Coronary artery (tissue), 2 donors: ENCODE measurements around the gene CMIP.

ENCODE experiments used
- DNase-seq: peaks from one replicate; pipeline ENCODE4 v3.0.0-alpha.2; 2017; ENCODE audit warnings: low spot score
- H3K27ac ChIP-seq, 2 donors: fragments of 200-600 bp; sonication (generic); one replicate each; pipeline ENCODE4 v1.5.1; 2016 to 2019
- H3K4me3 ChIP-seq: fragments of 200-600 bp; sonication (generic); 2 replicates; pipeline ENCODE4 v1.5.1; 2016; ENCODE audit warnings: mild to moderate bottlenecking, moderate library complexity
- CTCF ChIP-seq: fragments of 200-600 bp; sonication (generic); IDR thresholded peaks from one replicate; pipeline ENCODE4 v1.5.1; 2019; ENCODE audit warnings: antibody characterized with exemption

The CMIP gene

GRCh38 chr16:81436386-81436785 is 8.2 kb upstream of the CMIP start:
- no peak overlapping the region for H3K4me3 ChIP-seq
- no peak for DNase-seq
- H3K27ac ChIP-seq = no peak overlapping the region
- TF ChIP-seq CTCF = no peak

GRCh38 chr16:81437865-81438264 is 6.7 kb upstream of the CMIP start:
- no peak for DNase-seq
- TF ChIP-seq CTCF = no peak
- H3K4me3 ChIP-seq = no peak overlapping the region
- peak overlapping the region in 1 of 2 donors; percentile 11 for H3K27ac ChIP-seq

- no peak for TF ChIP-seq CTCF
- no peak overlapping the region for H3K4me3 ChIP-seq
- H3K27ac ChIP-seq = no peak overlapping the region
- DNase-seq = no peak
Observed at GRCh38 chr16:81440888-81441761, 3.5 kb upstream of the CMIP start.

- no peak for TF ChIP-seq CTCF
- no peak for DNase-seq
- H3K27ac ChIP-seq = no peak overlapping the region
- no peak overlapping the region for H3K4me3 ChIP-seq
Observed at GRCh38 chr16:81442220-81442915, 2.2 kb upstream of the CMIP start.

GRCh38 chr16:81442916-81443687 is 1.5 kb upstream of the CMIP start:
- TF ChIP-seq CTCF = no peak
- H3K27ac ChIP-seq = no peak overlapping the region
- H3K4me3 ChIP-seq = no peak overlapping the region

GRCh38 chr16:81443688-81444447 is 740 bp upstream of the CMIP start:
- DNase-seq = no peak
- H3K27ac ChIP-seq = peak overlapping the region in 1 of 2 donors; percentile 84
- H3K4me3 ChIP-seq = peak overlapping the region; percentile 94
- no peak for TF ChIP-seq CTCF

More at GRCh38 chr16:81442916-81443687, 1.5 kb upstream of the CMIP start:
- no peak for DNase-seq
